Osteocyte (in vitro differentiated cells): ENCODE results near the gene CR1. TPM values are rescaled to one million over a fixed set of nuclear protein-coding genes. Genes with fewer than 3 reads are reported as not detected.

Experiments used
- DNase-seq: peaks from one replicate; pipeline ENCODE4 v3.0.0; 2021; ENCODE audit warnings: mixed read lengths; ENCODE audit not compliant: unreplicated experiment; ENCODE audit errors: extremely low spot score
- H3K27ac Mint-ChIP-seq: one replicate; pipeline ENCODE4 v1.8.0; 2021; ENCODE audit warnings: mild to moderate bottlenecking, mixed read lengths; ENCODE audit not compliant: unreplicated experiment
- H3K27me3 Mint-ChIP-seq: one replicate; pipeline ENCODE4 v1.8.0; 2021; ENCODE audit warnings: mixed read lengths; ENCODE audit not compliant: unreplicated experiment
- H3K36me3 Mint-ChIP-seq: one replicate; pipeline ENCODE4 v1.8.0; 2021; ENCODE audit warnings: mixed read lengths; ENCODE audit not compliant: unreplicated experiment
- H3K4me1 Mint-ChIP-seq: one replicate; pipeline ENCODE4 v1.8.0; 2021; ENCODE audit warnings: mixed read lengths; ENCODE audit not compliant: unreplicated experiment
- H3K4me3 Mint-ChIP-seq: one replicate; pipeline ENCODE4 v1.8.0; 2021; ENCODE audit warnings: mild to moderate bottlenecking, moderate library complexity, mixed read lengths; ENCODE audit not compliant: unreplicated experiment
- H3K9me3 Mint-ChIP-seq: one replicate; pipeline ENCODE4 v1.8.0; 2021; ENCODE audit warnings: mixed read lengths; ENCODE audit not compliant: unreplicated experiment
- total RNA-seq: library from RNA; stranded (reverse); gene quantifications from 2 replicates; pipeline ENCODE4 v1.2.1, GENCODE V29; 2021
- TF ChIP-seq, protein P1 (sequence below): fragments of 200-600 bp; sonication (generic); IDR thresholded peaks from 2 replicates; pipeline ENCODE4 v1.5.0; 2021; ENCODE audit warnings: antibody characterized with exemption, mild to moderate bottlenecking, moderate library complexity

CR1 gene
- total RNA-seq, 1 donor from 2014 or later, result not detected

DNA sequence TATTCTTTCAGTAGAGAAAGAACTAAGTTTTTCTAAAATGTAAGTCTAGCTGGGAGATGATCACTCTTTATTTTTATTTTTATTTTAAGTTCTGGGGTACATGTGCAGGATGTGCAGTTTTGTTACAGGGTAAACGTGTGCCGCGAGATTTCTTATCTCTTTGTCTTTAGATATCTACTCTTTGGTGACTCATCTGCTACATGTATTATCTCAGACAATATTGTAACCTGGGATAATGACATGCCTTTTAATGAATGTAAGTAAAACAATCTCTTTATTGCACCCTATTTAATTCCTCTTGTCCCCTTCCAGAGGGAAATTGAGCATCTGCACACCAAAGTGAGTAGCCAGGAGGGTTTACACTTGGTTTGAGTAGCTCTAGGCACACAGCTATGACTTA, 32.4 kb upstream of the CR1 start:
- Mint-ChIP-seq H3K27me3 (peaks cover 10% of the 10 kb centered on the region), H3K4me3 (no peak overlapping the region), H3K36me3 (no peaks in the 10 kb centered on the region), H3K9me3 (no peaks in the 10 kb centered on the region), H3K27ac (no peak overlapping the region), H3K4me1 (no peaks in the 10 kb centered on the region)
- TF ChIP-seq, protein P1, sequence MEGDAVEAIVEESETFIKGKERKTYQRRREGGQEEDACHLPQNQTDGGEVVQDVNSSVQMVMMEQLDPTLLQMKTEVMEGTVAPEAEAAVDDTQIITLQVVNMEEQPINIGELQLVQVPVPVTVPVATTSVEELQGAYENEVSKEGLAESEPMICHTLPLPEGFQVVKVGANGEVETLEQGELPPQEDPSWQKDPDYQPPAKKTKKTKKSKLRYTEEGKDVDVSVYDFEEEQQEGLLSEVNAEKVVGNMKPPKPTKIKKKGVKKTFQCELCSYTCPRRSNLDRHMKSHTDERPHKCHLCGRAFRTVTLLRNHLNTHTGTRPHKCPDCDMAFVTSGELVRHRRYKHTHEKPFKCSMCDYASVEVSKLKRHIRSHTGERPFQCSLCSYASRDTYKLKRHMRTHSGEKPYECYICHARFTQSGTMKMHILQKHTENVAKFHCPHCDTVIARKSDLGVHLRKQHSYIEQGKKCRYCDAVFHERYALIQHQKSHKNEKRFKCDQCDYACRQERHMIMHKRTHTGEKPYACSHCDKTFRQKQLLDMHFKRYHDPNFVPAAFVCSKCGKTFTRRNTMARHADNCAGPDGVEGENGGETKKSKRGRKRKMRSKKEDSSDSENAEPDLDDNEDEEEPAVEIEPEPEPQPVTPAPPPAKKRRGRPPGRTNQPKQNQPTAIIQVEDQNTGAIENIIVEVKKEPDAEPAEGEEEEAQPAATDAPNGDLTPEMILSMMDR, result no peak
- DNase-seq, result no peak

GRCh38 chr1:207470927-207471326, 25.0 kb upstream of the CR1 start:
- H3K27ac Mint-ChIP-seq, result no peak overlapping the region
- no peaks in the 10 kb centered on the region for H3K9me3 Mint-ChIP-seq
- H3K4me3 Mint-ChIP-seq, result no peak overlapping the region
- no peaks in the 10 kb centered on the region for H3K4me1 Mint-ChIP-seq
- TF ChIP-seq, protein P1, result no peak
- H3K36me3 Mint-ChIP-seq, result no peaks in the 10 kb centered on the region
- no peak for DNase-seq
- peaks cover 8% of the 10 kb centered on the region for H3K27me3 Mint-ChIP-seq

GRCh38 chr1:207474210-207474609, 21.7 kb upstream of the CR1 start:
- Mint-ChIP-seq H3K36me3 (no peaks in the 10 kb centered on the region), H3K27ac (no peak overlapping the region), H3K4me3 (no peak overlapping the region), H3K4me1 (no peaks in the 10 kb centered on the region), H3K9me3 (no peaks in the 10 kb centered on the region), H3K27me3 (peaks cover 2% of the 10 kb centered on the region)
- TF ChIP-seq, protein P1, result no peak
- no peak for DNase-seq

DNA sequence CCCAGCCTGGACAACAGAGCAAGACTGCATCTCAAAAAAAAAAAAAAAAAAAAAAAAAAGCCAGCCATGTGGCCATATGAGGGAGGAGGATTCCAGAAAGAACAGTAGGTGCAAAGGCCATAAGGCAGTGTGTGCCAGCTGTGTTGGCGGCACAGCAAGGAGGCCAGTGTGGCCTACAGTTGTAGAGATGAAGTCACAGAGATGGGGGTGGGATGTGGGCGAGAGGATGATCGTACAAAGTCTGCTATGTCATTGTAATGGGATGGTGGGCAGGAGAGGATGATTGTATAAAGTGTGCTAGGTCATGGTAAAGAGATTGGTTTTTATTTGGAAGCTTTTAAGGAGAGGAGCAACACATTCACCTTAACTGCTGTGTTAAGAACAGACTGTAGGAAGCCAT, 9.8 kb upstream of the CR1 start:
- Mint-ChIP-seq H3K27me3 (peaks cover 12% of the 10 kb centered on the region), H3K9me3 (no peaks in the 10 kb centered on the region), H3K36me3 (no peaks in the 10 kb centered on the region), H3K27ac (no peak overlapping the region), H3K4me1 (no peaks in the 10 kb centered on the region), H3K4me3 (no peak overlapping the region)
- DNase-seq, result no peak
- TF ChIP-seq, protein P1, result no peak

DNA sequence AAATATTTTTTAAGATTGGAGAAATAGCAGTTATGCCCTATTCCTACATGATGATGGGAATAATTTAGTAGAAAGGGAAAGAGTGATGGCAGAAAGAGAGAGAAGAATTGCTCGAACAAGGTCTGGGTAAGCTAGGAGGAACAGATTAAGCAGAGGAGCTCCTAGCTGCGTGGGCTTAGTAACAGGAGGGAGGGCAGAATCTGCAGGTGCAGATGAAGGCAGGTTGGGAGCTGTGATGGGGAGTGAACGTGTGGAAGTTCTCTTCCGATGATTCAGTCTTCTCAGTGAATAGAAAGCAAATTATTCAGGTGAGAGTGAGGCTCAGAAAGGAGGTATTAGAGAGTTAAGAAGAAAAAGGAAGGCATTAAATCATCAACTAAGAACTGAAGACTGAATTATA, 8.3 kb upstream of the CR1 start:
- Mint-ChIP-seq H3K27ac (no peak overlapping the region), H3K4me1 (no peaks in the 10 kb centered on the region), H3K36me3 (no peaks in the 10 kb centered on the region), H3K27me3 (peaks cover 12% of the 10 kb centered on the region), H3K4me3 (no peak overlapping the region), H3K9me3 (no peaks in the 10 kb centered on the region)
- DNase-seq, result no peak
- TF ChIP-seq, protein P1, result no peak
